Activated CD8-positive, alpha-beta memory T cell treated with anti-CD3 and anti-CD28 coated beads, Interleukin-2, amount 50 U/mL, for 24 hours (primary cell): ENCODE measurements around the gene FBRSL1.

Source experiments
- DNase-seq: peaks from one replicate; pipeline ENCODE4 v3.0.0-alpha.2; 2020; ENCODE audit errors: extremely low read depth

FBRSL1 gene

GRCh38 chr12:132510746-132511477 is 21.0 kb downstream of the FBRSL1 start:
- no peak for DNase-seq

GRCh38 chr12:132511516-132512196 is 21.7 kb downstream of the FBRSL1 start:
- no peak for DNase-seq

GRCh38 chr12:132512197-132513069 is 22.5 kb downstream of the FBRSL1 start:
- DNase-seq: no peak

- DNase-seq: no peak
These were observed 23.1 kb downstream of the FBRSL1 start for GRCh38 chr12:132513070-132513398.

DNA sequence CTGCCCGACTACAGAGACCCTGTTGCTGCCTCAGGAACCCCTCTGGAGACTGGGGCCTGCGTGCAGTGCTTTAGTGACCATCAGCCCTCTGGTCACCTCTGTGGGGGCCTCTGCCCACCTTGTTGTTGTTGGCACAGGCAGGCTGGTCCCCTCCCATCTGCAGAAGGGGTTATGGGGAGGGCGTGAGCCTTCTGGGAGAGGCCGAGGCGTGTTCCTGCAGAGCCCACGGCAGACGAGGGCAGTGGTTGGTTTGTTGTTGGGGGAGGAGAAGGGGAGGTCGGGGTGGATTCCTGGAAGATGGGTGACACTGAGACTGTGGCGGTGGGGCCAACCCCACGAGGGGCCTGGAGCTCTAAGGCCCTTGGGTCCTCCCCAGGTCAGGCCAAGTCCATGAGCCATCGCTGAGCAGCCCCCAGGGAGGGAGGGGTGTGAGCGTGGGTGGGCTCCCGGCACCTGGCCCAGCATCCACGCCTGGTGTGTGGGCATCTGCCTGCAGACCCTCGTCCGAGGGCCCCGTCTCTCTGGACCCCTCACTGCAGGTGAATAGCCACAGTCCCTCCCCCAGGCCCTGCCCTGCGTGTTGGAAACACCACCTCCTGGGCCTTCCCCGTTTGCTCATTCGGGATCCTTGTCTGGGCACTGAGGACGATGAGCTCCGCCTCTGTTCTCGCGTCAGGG is 23.6 kb downstream of the FBRSL1 start:
- no peak for DNase-seq

GRCh38 chr12:132514216-132514820 is 24.4 kb downstream of the FBRSL1 start:
- no peak for DNase-seq

GRCh38 chr12:132514838-132515237 is 24.9 kb downstream of the FBRSL1 start:
- DNase-seq: no peak

- no peak for DNase-seq
These were observed 26.4 kb downstream of the FBRSL1 start for GRCh38 chr12:132516095-132517012.

DNA sequence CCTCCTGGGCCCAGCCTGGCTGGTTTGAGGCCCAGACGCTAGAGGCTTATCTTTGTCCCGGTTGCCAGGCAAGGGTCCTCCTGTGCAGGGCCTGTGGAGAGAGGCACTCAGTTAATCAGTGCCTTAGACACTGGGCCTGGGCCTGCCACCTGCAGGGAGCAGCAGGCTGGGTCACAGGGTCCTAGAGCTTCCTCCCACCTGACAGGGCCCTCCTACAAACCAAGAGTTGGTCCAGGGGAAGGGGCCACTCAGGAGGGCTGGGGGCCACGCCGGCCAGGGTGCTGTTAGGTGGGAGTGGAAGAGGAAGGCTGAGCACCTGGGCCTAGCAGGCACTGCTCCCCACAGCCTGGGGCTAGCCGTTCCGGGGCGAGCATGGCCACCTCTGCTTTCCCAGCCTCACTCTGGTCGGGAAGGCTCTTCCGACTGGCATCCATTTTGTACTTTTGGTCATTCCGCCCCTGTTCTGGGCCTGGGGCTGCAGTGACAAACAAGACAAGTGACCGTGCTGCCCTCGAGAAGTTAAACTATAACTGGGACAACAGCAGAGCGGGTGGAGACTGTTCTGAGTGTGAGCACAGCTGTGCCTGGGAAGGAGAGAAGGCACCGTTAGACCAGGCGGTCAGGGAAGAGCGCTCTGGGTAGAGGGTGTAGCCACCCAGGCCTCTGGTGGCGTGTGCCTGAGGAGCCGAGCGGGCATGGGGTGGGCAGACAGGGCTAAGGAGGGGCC is 27.2 kb downstream of the FBRSL1 start:
- no peak for DNase-seq

- DNase-seq: no peak
These were observed 27.8 kb downstream of the FBRSL1 start for GRCh38 chr12:132517740-132518100.

DNA sequence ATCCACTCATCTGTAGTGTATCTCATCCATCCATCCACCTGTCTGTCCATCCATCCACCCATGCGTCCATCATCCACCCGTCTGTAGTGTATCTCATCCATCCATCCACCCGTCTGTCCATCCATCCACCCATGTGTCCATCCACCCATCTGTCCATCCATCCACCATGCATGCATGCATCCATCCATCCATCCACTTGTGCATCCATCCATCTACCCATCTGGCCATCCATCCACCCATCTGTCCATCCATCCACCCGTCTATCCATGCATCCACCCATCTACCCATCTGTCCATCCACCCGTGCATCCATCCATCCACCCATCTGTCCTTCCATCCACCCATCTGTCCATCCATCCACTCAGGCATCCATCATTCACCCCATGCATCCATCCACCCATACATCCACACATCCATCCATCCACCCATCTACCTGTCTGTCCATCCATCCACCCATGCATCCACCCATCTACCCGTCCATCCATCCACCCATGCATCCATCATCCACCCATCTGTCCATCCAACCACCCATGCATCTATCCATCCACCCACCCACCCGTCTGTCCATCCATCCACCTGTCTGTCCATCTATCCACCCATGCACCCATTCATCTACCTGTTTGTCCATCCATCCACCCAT is 28.5 kb downstream of the FBRSL1 start:
- no peak for DNase-seq

DNA sequence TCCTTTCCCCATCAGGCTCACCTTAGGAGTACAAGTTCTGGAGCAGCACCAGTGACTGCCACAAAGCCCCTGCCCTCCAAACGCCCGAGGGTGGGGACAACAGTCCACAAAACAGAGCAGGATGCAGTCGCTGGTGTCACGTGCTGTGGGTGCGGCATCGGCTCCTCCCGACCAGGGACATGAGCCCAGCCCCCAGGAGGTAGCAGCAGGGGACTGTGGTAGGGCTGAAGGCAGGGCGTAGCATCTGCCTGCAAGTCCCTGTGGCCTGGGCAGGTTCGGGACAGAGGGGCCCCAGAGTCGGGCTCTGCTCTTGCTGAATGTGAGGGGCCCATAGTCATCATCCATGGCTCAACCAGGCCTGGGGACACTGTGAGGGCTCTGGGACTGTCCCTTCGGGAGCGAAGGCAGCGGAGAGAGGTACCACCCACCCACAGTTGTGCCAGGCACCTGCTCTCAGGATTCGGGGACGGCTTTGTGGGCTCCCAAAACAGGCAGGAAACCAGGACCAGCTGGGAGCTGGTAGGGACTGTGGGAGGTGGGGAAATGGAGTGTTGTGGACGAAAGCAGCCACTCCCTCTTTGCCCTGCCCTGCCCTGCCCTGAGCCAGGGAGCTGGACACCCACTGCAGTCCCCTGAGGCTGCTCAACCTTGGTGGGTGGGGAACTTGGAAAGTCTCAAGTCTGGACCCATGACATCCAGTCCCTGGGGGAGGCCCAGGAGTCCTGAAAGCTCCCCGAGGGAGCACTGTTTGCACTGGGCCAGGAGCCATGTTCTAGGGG is 30.7 kb downstream of the FBRSL1 start:
- DNase-seq: no peak

DNA sequence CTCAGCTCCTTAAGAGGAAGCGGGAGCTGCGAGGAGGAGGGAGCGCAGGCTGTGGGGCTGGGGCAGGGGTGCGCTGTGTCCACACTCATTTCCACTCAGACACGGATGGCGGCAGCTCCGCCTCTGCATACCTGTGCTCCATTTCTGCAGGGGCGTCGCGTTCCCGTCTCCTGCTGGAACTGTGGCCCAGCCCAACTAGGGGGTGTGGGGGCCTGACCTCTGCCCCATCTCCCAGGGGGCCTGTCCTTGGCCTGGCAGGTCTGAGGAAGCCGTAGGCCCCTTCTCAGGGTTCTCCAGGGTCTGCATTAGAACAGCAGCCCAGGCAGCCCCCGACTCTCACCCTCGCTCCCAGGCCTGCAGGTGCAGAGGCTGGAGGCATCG is 31.2 kb downstream of the FBRSL1 start:
- no peak for DNase-seq

- no peak for DNase-seq
These were observed 31.9 kb downstream of the FBRSL1 start for GRCh38 chr12:132521712-132522292.

- no peak for DNase-seq
These were observed 32.8 kb downstream of the FBRSL1 start for GRCh38 chr12:132522592-132523380.

GRCh38 chr12:132523576-132524331 is 33.8 kb downstream of the FBRSL1 start:
- DNase-seq: peak; percentile 33

DNA sequence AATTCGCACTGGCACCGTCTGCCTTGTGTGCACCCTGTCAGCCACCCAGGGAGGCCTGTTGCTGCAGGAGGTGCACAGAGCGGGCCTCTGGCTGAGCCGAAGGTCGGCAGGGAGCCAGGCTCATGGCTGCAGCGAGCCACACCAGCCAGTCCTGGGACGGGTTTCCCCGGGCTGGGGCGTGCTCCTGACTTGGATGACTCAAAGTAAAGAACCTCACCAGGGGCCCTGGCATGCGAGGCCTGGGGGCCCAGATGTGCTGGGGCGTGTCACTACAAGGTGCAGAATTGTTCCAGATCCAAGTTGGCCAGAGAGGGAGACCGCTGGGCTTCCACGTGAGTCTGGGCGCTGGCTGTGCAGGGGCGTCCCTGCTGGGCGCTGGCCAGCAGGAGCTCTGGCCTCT is 34.5 kb downstream of the FBRSL1 start:
- DNase-seq: no peak
